Effector memory CD4-positive, alpha-beta T cell (primary cell): ENCODE results near the gene TEX44.
"Not testable (repeated sequence)": the region's sequence is repeated elsewhere in the genome, so short reads cannot be mapped to it uniquely, and the experiment has no call there.

Source experiments
- DNase-seq, 3 donors: peaks; one replicate each; pipeline ENCODE4 v3.0.0-alpha.2; 2020
- H3K27ac ChIP-seq: 2 replicates; pipeline ENCODE4 v1.7.0; 2013; ENCODE audit warnings: mild to moderate bottlenecking, low read length, moderate library complexity; ENCODE audit not compliant: insufficient read depth, poor library complexity, severe bottlenecking
- H3K27me3 ChIP-seq: replicated peaks from 2 replicates; pipeline ENCODE4 v1.7.0; 2013; ENCODE audit warnings: mild to moderate bottlenecking, low read length; ENCODE audit not compliant: insufficient read depth, control insufficient read depth, poor library complexity, severe bottlenecking
- H3K36me3 ChIP-seq: 2 replicates; pipeline ENCODE4 v1.7.0; 2013; ENCODE audit warnings: mild to moderate bottlenecking, low read length, moderate library complexity; ENCODE audit not compliant: control insufficient read depth, insufficient read depth
- H3K4me1 ChIP-seq: 2 replicates; pipeline ENCODE4 v1.7.0; 2013; ENCODE audit warnings: low read length, mild to moderate bottlenecking; ENCODE audit not compliant: control insufficient read depth, insufficient read depth, poor library complexity, severe bottlenecking
- H3K4me3 ChIP-seq: 2 replicates; pipeline ENCODE4 v1.7.0; 2013; ENCODE audit warnings: low read length, low read depth, mild to moderate bottlenecking; ENCODE audit not compliant: insufficient read depth, poor library complexity, severe bottlenecking
- H3K9me3 ChIP-seq: 2 replicates; pipeline ENCODE4 v1.7.0; 2013; ENCODE audit warnings: mild to moderate bottlenecking, low read length, moderate library complexity; ENCODE audit not compliant: control insufficient read depth

The TEX44 gene

GRCh38 chr2:231587744-231588143, 4.9 kb upstream of the TEX44 start:
- DNase-seq, H3K4me1 ChIP-seq, H3K27me3 ChIP-seq, H3K4me3 ChIP-seq, H3K9me3 ChIP-seq, H3K27ac ChIP-seq, H3K36me3 ChIP-seq: not testable (repeated sequence)

GRCh38 chr2:231589656-231590055, 3.0 kb upstream of the TEX44 start:
- H3K4me1 ChIP-seq = no peaks in the 10 kb centered on the region
- no peak overlapping the region for H3K4me3 ChIP-seq
- no peak for DNase-seq
- H3K36me3 ChIP-seq = no peaks in the 10 kb centered on the region
- no peaks in the 10 kb centered on the region for H3K9me3 ChIP-seq
- no peak overlapping the region for H3K27ac ChIP-seq
- no peaks in the 10 kb centered on the region for H3K27me3 ChIP-seq

- H3K27me3 ChIP-seq = no peaks in the 10 kb centered on the region
Observed at GRCh38 chr2:231590614-231591013, 2.0 kb upstream of the TEX44 start.

GRCh38 chr2:231593666-231594065, 1.0 kb downstream of the TEX44 start:
- Histone ChIP-seq H3K27ac (no peak overlapping the region), H3K36me3 (no peaks in the 10 kb centered on the region), H3K4me3 (no peak overlapping the region), H3K9me3 (no peaks in the 10 kb centered on the region), H3K4me1 (no peaks in the 10 kb centered on the region), H3K27me3 (no peaks in the 10 kb centered on the region)
- no peak for DNase-seq

More at GRCh38 chr2:231590614-231591013, 2.0 kb upstream of the TEX44 start:
- no peaks in the 10 kb centered on the region for H3K9me3 ChIP-seq
- no peak for DNase-seq
- no peak overlapping the region for H3K27ac ChIP-seq
- H3K4me1 ChIP-seq = no peaks in the 10 kb centered on the region
- no peak overlapping the region for H3K4me3 ChIP-seq
- H3K36me3 ChIP-seq = no peaks in the 10 kb centered on the region

- H3K27ac ChIP-seq = no peak overlapping the region
- no peaks in the 10 kb centered on the region for H3K4me1 ChIP-seq
- H3K36me3 ChIP-seq = no peaks in the 10 kb centered on the region
- no peak for DNase-seq
- no peaks in the 10 kb centered on the region for H3K9me3 ChIP-seq
- H3K27me3 ChIP-seq = no peaks in the 10 kb centered on the region
- H3K4me3 ChIP-seq = no peak overlapping the region
Observed at GRCh38 chr2:231597014-231597611, 4.4 kb downstream of the TEX44 start.

GRCh38 chr2:231597627-231598026, 5.0 kb downstream of the TEX44 start:
- Histone ChIP-seq H3K36me3 (no peaks in the 10 kb centered on the region), H3K4me3 (no peak overlapping the region), H3K9me3 (no peaks in the 10 kb centered on the region), H3K27ac (no peak overlapping the region), H3K27me3 (no peaks in the 10 kb centered on the region), H3K4me1 (no peaks in the 10 kb centered on the region)
- no peak for DNase-seq

GRCh38 chr2:231600619-231601355, 8.1 kb downstream of the TEX44 start:
- H3K9me3 ChIP-seq = no peaks in the 10 kb centered on the region
- no peak overlapping the region for H3K27ac ChIP-seq
- H3K4me1 ChIP-seq = peaks cover 15% of the 10 kb centered on the region
- no peak for DNase-seq
- H3K4me3 ChIP-seq = no peak overlapping the region
- no peaks in the 10 kb centered on the region for H3K27me3 ChIP-seq
- no peaks in the 10 kb centered on the region for H3K36me3 ChIP-seq

GRCh38 chr2:231601356-231602229, 8.9 kb downstream of the TEX44 start:
- H3K4me3 ChIP-seq = no peak overlapping the region
- H3K27ac ChIP-seq = no peak overlapping the region
- DNase-seq = peak; percentile 45 to 64 (median 48)
- H3K27me3 ChIP-seq = no peaks in the 10 kb centered on the region
- no peaks in the 10 kb centered on the region for H3K9me3 ChIP-seq
- H3K36me3 ChIP-seq = no peaks in the 10 kb centered on the region
- peaks cover 15% of the 10 kb centered on the region for H3K4me1 ChIP-seq

- H3K4me1 ChIP-seq = peaks cover 15% of the 10 kb centered on the region
- DNase-seq = no peak
- H3K27me3 ChIP-seq = no peaks in the 10 kb centered on the region
- H3K9me3 ChIP-seq = no peaks in the 10 kb centered on the region
- H3K27ac ChIP-seq = no peak overlapping the region
- H3K4me3 ChIP-seq = no peak overlapping the region
- H3K36me3 ChIP-seq = no peaks in the 10 kb centered on the region
Observed at GRCh38 chr2:231602859-231603467, 10.3 kb downstream of the TEX44 start.
